ENCODE results near the gene PTGFRN. TPM values are rescaled to one million over a fixed set of nuclear protein-coding genes. Genes with fewer than 3 reads are reported as not detected.

Gene PTGFRN
- total and polyA plus RNA-seq, 8 donors, result 38.1 to 77.5 (median 67.9) TPM

- no peaks in the 10 kb centered on the region for H3K9me3 ChIP-seq
- DNase-seq (no peak), ATAC-seq (no peak)
- intact Hi-C loops (cut with DNase I), result no loop called here
- H3K27me3 ChIP-seq, result no peaks in the 10 kb centered on the region
- TF ChIP-seq CTCF (IDR thresholded peaks at IDR 0.05), result no peak
- no peaks in the 10 kb centered on the region for H3K4me1 ChIP-seq
- peaks cover 0 to 11% of the 10 kb centered on the region in 2 donors for H3K36me3 ChIP-seq
- H3K4me3 ChIP-seq, result no peak overlapping the region
- no peak overlapping the region for H3K27ac ChIP-seq
Measured at GRCh38 chr1:117032266-117032665, 122.5 kb downstream of the PTGFRN start.

- ATAC-seq, result no peak
Measured at GRCh38 chr1:117032681-117033539, 123.2 kb downstream of the PTGFRN start.

GRCh38 chr1:117033772-117034171, 124.1 kb downstream of the PTGFRN start:
- TF ChIP-seq CTCF (IDR thresholded peaks at IDR 0.05), result no peak
- Histone ChIP-seq H3K4me3 (no peak overlapping the region), H3K27me3 (no peaks in the 10 kb centered on the region), H3K9me3 (no peaks in the 10 kb centered on the region), H3K4me1 (no peaks in the 10 kb centered on the region), H3K36me3 (peaks cover 0 to 11% of the 10 kb centered on the region in 2 donors), H3K27ac (no peak overlapping the region)
- ATAC-seq (no peak), DNase-seq (no peak)
- intact Hi-C loops (cut with DNase I), result no loop called here

More at GRCh38 chr1:117032681-117033539, 123.2 kb downstream of the PTGFRN start:
- no peak for DNase-seq
- H3K4me1 ChIP-seq, result no peaks in the 10 kb centered on the region
- peaks cover 0 to 11% of the 10 kb centered on the region in 2 donors for H3K36me3 ChIP-seq
- no peaks in the 10 kb centered on the region for H3K27me3 ChIP-seq
- no peak overlapping the region for H3K27ac ChIP-seq
- H3K9me3 ChIP-seq, result no peaks in the 10 kb centered on the region
- TF ChIP-seq CTCF (IDR thresholded peaks at IDR 0.05), result no peak
- no peak overlapping the region for H3K4me3 ChIP-seq
- intact Hi-C loops (cut with DNase I), result no loop called here

GRCh38 chr1:117034791-117035290, 125.1 kb downstream of the PTGFRN start:
- no peaks in the 10 kb centered on the region for H3K9me3 ChIP-seq
- DNase-seq (no peak), ATAC-seq (no peak)
- intact Hi-C loops (cut with DNase I), result no loop called here
- H3K4me1 ChIP-seq, result no peaks in the 10 kb centered on the region
- no peak overlapping the region for H3K4me3 ChIP-seq
- TF ChIP-seq CTCF (IDR thresholded peaks at IDR 0.05), result no peak
- H3K36me3 ChIP-seq, result peaks cover 0 to 11% of the 10 kb centered on the region in 2 donors
- no peak overlapping the region for H3K27ac ChIP-seq
- H3K27me3 ChIP-seq, result no peaks in the 10 kb centered on the region

- intact Hi-C loops (cut with DNase I), result no loop called here
- no peak for TF ChIP-seq CTCF (IDR thresholded peaks at IDR 0.05)
- Histone ChIP-seq H3K27me3 (no peaks in the 10 kb centered on the region), H3K4me1 (no peaks in the 10 kb centered on the region), H3K36me3 (peaks cover 0 to 11% of the 10 kb centered on the region in 2 donors), H3K27ac (no peak overlapping the region), H3K9me3 (no peaks in the 10 kb centered on the region), H3K4me3 (no peak overlapping the region)
- no peak for ATAC-seq
- DNase-seq, result no peak
Measured at GRCh38 chr1:117036018-117036461, 126.3 kb downstream of the PTGFRN start.

Measured in left lung (tissue), 10 donors.